Fibroblast of mammary gland (primary cell): ENCODE data around the gene TRPM1.

ENCODE experiments used
- DNase-seq: peaks from one replicate; pipeline ENCODE4 v3.0.0-alpha.2; 2010; ENCODE audit warnings: low read depth
- H3K4me3 ChIP-seq: 2 replicates; pipeline ENCODE4 v1.5.1; 2011; ENCODE audit warnings: low read depth, mild to moderate bottlenecking, low read length, moderate library complexity; ENCODE audit not compliant: control insufficient read depth
- TF ChIP-seq, protein P1 (sequence below): conservative IDR thresholded peaks from 2 replicates; pipeline ENCODE4 v1.5.1; 2011; ENCODE audit warnings: low read depth, low read length, inconsistent platforms; ENCODE audit not compliant: control insufficient read depth, insufficient read depth

Gene TRPM1

DNA sequence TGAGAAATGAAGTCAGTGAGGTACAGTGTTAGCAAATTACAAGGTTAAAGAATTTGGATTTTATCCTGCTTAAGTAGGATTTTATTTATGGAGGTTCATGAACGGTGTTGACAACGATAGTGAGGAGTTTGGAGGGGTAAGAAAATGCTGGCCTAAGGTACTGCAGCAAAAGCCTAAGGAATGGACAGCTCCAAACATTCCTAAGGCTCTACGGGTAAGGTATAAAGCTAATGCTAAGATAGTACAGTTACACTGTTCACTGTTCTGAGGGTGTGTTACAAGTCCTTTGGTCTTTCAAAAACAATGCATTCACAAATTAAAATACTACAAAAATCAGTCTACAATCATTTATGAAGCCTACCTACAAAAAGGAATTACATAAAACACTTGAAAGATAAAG is 117.4 kb downstream of the TRPM1 start:
- no peak overlapping the region for H3K4me3 ChIP-seq
- TF ChIP-seq, protein P1, sequence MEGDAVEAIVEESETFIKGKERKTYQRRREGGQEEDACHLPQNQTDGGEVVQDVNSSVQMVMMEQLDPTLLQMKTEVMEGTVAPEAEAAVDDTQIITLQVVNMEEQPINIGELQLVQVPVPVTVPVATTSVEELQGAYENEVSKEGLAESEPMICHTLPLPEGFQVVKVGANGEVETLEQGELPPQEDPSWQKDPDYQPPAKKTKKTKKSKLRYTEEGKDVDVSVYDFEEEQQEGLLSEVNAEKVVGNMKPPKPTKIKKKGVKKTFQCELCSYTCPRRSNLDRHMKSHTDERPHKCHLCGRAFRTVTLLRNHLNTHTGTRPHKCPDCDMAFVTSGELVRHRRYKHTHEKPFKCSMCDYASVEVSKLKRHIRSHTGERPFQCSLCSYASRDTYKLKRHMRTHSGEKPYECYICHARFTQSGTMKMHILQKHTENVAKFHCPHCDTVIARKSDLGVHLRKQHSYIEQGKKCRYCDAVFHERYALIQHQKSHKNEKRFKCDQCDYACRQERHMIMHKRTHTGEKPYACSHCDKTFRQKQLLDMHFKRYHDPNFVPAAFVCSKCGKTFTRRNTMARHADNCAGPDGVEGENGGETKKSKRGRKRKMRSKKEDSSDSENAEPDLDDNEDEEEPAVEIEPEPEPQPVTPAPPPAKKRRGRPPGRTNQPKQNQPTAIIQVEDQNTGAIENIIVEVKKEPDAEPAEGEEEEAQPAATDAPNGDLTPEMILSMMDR, result no peak
- DNase-seq, result no peak

DNA sequence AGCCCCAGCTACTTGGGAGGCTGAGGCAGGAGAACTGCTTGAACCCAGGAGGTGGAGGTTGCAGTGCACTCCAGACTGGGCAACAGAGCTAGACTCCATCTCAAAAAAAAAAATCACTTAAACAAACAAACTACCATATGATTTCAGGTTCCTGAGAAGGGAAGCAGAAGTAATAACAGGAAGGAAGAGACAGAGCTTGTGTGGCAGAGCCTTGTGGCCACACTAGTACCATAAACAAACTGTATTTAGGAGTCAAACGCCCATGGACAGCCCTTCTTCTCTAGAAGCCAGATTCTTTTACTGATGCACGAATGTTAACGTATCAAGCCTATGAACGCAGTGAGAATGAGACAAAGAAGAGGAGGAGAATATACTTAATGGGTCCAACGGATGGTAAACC is 122.1 kb downstream of the TRPM1 start:
- no peak overlapping the region for H3K4me3 ChIP-seq
- TF ChIP-seq, protein P1, result no peak
- DNase-seq, result no peak

DNA sequence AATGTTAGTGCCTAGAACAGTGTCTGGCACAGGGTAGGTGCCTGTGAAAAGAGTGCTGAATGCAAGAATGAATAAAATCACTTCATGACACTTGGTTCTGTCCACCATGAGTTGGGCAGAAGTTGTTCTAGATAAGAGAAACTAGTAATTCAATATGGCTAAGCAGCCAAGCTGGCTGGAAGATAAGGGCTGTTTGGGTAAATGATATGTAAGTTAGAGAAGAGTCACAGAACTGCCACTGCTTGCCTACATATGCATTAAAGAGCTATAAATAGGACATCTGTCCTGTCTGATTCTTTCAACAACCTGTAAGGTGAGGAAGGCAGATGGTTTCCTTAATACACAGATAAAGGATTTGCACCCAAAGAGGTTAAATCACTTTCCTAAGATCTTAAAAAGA is 123.2 kb downstream of the TRPM1 start:
- TF ChIP-seq, protein P1, result no peak
- DNase-seq, result no peak
- H3K4me3 ChIP-seq, result no peak overlapping the region

DNA sequence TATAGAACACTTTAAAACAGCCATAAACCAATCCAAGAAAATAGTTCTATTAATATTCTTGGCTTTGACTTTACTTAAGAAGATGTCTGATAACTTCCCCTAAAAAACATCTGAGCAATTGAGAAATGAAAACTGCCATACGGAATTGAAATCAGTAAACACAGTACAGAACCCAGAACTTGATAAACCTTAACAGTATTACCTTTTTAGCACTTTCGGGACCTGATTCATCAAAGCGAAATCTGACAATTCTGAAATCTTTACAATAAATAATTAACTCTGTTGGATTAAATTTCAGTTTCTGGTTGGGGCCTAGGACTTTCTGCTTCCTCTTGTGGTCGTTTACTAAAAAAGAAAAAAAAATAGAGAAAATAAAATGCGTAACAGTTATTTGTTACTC is 127.4 kb downstream of the TRPM1 start:
- TF ChIP-seq, protein P1, result no peak
- H3K4me3 ChIP-seq, result no peak overlapping the region
- no peak for DNase-seq

DNA sequence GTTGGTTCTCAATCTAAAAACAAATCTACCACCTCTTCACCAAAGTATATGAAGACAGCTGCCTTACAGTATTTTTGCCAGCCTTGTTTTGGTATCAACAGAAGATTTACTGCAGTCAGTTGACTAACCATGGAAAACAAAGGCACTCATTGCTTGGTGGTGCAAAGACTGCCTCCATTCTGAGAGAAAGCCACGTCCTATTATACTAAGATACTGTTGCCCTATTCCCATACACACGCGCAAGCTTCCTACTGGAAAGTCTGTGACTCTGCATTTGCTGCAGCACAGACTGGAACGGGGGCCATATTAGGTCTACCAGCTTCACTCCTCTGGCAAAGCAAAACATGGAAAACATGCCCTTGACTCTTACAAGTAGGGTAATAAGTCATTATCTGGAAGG is 128.1 kb downstream of the TRPM1 start:
- TF ChIP-seq, protein P1, result no peak
- H3K4me3 ChIP-seq, result no peak overlapping the region
- no peak for DNase-seq

DNA sequence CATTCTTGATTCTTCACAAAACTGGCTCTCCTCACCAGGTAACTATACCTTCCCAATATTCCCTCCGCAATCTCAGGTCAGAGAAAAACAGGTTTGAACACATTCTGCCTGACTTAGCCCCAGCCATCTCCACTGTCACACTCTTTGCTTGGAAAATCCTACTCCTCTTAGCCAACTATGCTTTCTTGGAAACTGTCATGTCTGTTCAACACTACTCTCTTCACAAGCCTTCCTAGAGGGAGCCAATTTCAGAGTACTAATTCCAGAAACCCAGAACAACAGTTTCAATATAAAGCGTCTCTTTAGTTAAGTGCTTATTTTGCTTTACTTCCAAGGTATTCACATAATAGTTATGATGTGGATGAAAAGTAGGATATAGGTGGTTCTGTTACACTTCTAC is 131.8 kb downstream of the TRPM1 start:
- TF ChIP-seq, protein P1, result no peak
- no peak overlapping the region for H3K4me3 ChIP-seq
- DNase-seq, result no peak

DNA sequence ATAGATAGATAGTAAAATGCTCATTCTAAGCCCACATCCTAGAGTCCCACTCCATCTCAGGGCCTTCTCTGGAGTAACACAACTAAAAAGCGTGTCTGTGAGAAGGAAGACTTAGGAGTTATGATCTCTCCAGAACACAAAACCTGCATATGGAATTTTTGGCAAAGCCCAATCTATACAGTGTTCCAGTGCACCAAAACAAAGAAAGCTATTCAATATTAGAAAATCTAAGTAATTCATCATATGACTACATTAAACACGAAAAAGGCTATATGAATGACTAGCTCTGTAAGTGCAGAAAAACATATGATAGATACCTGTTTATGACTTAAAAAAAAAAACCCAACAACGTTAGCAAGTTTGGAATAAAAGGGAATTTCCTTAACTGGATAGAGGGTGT is 137.8 kb downstream of the TRPM1 start:
- H3K4me3 ChIP-seq, result no peak overlapping the region
- DNase-seq, result no peak
- TF ChIP-seq, protein P1, result no peak
